RWPE2 (cell line): ENCODE measurements around the gene BICDL1.

Experiments
- ATAC-seq: fragments of 200-7000 bp; cut with Tn5 transposase; 3 replicates; pipeline ENCODE4 v1.9.1; 2021; ENCODE audit warnings: low read depth
- DNase-seq: peaks from one replicate; pipeline ENCODE4 v3.0.0-alpha.2; 2020; ENCODE audit warnings: low spot score
- H3K27ac ChIP-seq: fragments of 450-650 bp; 2 replicates; pipeline ENCODE4 v1.5.1; 2017; ENCODE audit warnings: mild to moderate bottlenecking; ENCODE audit not compliant: poor library complexity, severe bottlenecking
- H3K27me3 ChIP-seq: fragments of 250-450 bp; sonication (Bioruptor Pico); 2 replicates; pipeline ENCODE4 v1.5.1; 2021; ENCODE audit warnings: mild to moderate bottlenecking, moderate library complexity; ENCODE audit not compliant: insufficient read depth, poor library complexity, severe bottlenecking
- H3K36me3 ChIP-seq: fragments of 250-450 bp; sonication (Bioruptor Pico); 2 replicates; pipeline ENCODE4 v1.5.1; 2020; ENCODE audit warnings: low read depth, mild to moderate bottlenecking, moderate library complexity
- H3K4me1 ChIP-seq: fragments of 250-450 bp; sonication (Bioruptor Pico); 2 replicates; pipeline ENCODE4 v1.5.1; 2021; ENCODE audit warnings: mild to moderate bottlenecking, moderate library complexity; ENCODE audit not compliant: insufficient read depth, poor library complexity, severe bottlenecking
- H3K4me3 ChIP-seq: fragments of 250-450 bp; sonication (Bioruptor Pico); 2 replicates; pipeline ENCODE4 v1.5.1; 2021; ENCODE audit warnings: mild to moderate bottlenecking, moderate library complexity; ENCODE audit not compliant: severe bottlenecking
- H3K9me3 ChIP-seq: fragments of 250-450 bp; sonication (Bioruptor Pico); 2 replicates; pipeline ENCODE4 v1.5.1; 2021; ENCODE audit warnings: mild to moderate bottlenecking, moderate library complexity; ENCODE audit not compliant: severe bottlenecking
- TF ChIP-seq, protein P1 (sequence below): fragments of 450-650 bp; IDR thresholded peaks from one replicate; pipeline ENCODE4 v1.5.1; 2017; ENCODE audit warnings: mild to moderate bottlenecking, moderate library complexity; ENCODE audit not compliant: poor library complexity, severe bottlenecking

The BICDL1 gene

DNA sequence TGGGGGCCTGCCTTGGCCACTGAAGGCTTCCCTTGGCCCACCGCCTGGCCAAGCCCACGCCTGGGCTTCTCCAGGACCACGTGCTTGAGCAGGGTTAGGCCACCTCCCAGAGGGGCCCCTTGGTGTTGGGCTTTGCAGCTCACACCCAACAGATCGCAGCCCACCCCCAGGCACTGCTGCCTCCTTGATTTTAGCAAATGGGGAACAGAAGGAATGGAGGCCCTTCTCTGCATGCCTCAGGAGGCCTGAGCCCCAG, 104.2 kb downstream of the BICDL1 start:
- ATAC-seq (no peak), DNase-seq (no peak)
- H3K4me3 ChIP-seq, result no peak overlapping the region
- TF ChIP-seq, protein P1, sequence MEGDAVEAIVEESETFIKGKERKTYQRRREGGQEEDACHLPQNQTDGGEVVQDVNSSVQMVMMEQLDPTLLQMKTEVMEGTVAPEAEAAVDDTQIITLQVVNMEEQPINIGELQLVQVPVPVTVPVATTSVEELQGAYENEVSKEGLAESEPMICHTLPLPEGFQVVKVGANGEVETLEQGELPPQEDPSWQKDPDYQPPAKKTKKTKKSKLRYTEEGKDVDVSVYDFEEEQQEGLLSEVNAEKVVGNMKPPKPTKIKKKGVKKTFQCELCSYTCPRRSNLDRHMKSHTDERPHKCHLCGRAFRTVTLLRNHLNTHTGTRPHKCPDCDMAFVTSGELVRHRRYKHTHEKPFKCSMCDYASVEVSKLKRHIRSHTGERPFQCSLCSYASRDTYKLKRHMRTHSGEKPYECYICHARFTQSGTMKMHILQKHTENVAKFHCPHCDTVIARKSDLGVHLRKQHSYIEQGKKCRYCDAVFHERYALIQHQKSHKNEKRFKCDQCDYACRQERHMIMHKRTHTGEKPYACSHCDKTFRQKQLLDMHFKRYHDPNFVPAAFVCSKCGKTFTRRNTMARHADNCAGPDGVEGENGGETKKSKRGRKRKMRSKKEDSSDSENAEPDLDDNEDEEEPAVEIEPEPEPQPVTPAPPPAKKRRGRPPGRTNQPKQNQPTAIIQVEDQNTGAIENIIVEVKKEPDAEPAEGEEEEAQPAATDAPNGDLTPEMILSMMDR, result no peak
- no peaks in the 10 kb centered on the region for H3K4me1 ChIP-seq
- no peak overlapping the region for H3K27ac ChIP-seq
- peaks cover 24% of the 10 kb centered on the region for H3K36me3 ChIP-seq
- H3K9me3 ChIP-seq, result no peaks in the 10 kb centered on the region
- no peaks in the 10 kb centered on the region for H3K27me3 ChIP-seq

- no peak for DNase-seq
- ATAC-seq, result no peak
- Histone ChIP-seq H3K27ac (no peak overlapping the region), H3K36me3 (peaks cover 29% of the 10 kb centered on the region), H3K27me3 (no peaks in the 10 kb centered on the region), H3K4me3 (no peak overlapping the region), H3K4me1 (no peaks in the 10 kb centered on the region), H3K9me3 (no peaks in the 10 kb centered on the region)
- TF ChIP-seq, protein P1, result no peak
These were observed 104.7 kb downstream of the BICDL1 start for GRCh38 chr12:120093592-120094355.

DNA sequence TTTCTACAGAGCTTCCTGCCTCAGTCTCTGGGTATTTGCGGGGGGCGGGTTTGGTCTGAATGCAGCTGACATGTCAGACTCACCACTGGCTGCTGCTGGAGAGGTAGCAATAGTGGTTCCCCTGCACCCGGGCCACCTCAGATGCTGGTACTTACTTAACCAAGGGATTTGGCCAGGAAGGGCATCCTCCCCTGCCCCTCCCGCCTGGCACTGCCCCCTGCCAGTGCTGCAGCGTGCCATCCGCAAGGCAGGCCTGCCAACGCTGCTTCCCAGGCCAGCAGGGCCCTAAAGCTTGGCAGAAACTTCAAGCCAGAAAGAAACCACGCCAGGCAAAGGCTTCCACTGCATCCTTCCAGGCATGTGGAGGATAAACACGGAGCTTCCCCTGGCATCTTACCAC, 105.4 kb downstream of the BICDL1 start:
- ATAC-seq, result no peak
- Histone ChIP-seq H3K27me3 (no peaks in the 10 kb centered on the region), H3K27ac (no peak overlapping the region), H3K4me3 (no peak overlapping the region), H3K36me3 (peaks cover 31% of the 10 kb centered on the region), H3K9me3 (no peaks in the 10 kb centered on the region), H3K4me1 (no peaks in the 10 kb centered on the region)
- TF ChIP-seq, protein P1, result no peak
- DNase-seq, result no peak

DNA sequence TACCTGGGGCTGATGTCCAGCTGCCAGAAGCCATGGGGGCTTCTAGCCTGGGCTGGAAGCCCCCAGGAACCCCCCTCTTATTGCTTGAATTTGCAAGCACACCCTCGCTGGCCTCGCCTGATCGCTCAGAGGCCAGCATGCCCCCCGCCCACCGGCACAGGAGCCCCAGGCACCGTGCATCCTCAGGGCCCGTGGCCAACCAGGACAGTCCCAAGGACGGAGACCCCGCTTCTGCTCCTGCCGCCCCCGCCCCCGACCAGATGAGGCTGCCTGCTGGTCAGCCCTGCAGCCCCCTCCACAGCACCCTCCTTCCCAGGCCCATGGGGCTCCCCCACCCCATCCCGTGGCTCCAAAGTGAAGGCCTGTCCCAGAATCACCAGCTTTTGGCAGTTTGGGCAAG, 106.3 kb downstream of the BICDL1 start:
- no peak overlapping the region for H3K27ac ChIP-seq
- no peak for ATAC-seq
- peaks cover 31% of the 10 kb centered on the region for H3K36me3 ChIP-seq

GRCh38 chr12:120095736-120096135, 106.7 kb downstream of the BICDL1 start:
- H3K4me3 ChIP-seq, result no peak overlapping the region
- H3K4me1 ChIP-seq, result no peaks in the 10 kb centered on the region
- H3K36me3 ChIP-seq, result peaks cover 31% of the 10 kb centered on the region
- H3K27me3 ChIP-seq, result no peaks in the 10 kb centered on the region
- ATAC-seq (no peak), DNase-seq (no peak)
- TF ChIP-seq, protein P1, result no peak
- no peaks in the 10 kb centered on the region for H3K9me3 ChIP-seq
- no peak overlapping the region for H3K27ac ChIP-seq

More for the DNA sequence above, 106.3 kb downstream of the BICDL1 start:
- H3K4me1 ChIP-seq, result no peaks in the 10 kb centered on the region
- no peaks in the 10 kb centered on the region for H3K27me3 ChIP-seq
- no peaks in the 10 kb centered on the region for H3K9me3 ChIP-seq
- TF ChIP-seq, protein P1, result no peak
- DNase-seq, result no peak
- H3K4me3 ChIP-seq, result no peak overlapping the region
